GM18526 (cell line): ENCODE results near the gene SIAH1.

Experiments used
- POLR2A ChIP-seq: IDR thresholded peaks from 3 replicates; pipeline ENCODE4 v1.6.1; 2011; ENCODE audit not compliant: insufficient read length; ENCODE audit errors: extremely low read depth

Gene SIAH1

DNA sequence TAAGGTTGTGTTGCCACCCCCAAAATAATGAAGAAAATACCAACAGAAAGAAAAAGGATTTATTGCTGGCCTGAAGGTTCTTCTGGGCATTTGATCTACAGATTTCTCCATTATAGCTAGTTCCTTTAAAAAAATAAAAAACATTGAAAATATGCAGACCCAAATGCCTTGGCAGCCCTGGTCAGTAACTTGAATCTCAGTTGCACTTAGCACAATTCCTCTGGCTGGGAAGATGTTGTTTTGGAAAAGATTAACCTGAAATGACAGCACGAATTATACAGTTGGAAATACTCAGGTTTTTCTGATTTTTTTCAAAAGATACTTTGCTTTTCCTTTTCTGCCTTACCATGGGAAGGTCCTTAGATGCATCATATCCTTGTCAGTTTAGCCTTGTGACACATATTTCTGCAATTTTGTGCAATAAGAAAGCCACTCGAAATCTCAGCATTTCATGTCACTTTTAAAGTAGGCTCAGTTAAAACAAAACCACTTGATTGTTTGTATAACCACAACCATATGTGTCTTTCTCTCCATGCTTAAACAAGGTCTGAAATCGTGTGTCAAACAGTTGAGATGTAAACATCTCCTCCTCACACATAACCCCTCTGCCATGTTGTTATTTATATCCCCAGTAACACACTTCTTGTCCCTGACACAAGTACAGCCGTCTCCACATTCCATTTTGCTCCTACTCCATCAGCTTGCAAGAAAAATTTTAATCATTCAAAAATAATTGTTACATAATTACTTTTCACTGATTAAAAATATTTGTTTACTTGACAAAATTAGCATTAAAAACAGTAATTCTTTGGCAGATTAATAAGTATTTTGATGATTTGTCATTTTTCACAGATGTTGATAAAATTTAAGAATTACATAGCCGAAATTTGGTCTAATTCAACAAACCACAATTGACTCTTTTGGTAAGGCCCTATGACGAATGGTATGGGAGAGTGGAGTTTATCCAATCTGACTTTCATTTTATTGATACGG lies 61.1 kb downstream of the SIAH1 start:
- TF ChIP-seq POLR2A: no peak

DNA sequence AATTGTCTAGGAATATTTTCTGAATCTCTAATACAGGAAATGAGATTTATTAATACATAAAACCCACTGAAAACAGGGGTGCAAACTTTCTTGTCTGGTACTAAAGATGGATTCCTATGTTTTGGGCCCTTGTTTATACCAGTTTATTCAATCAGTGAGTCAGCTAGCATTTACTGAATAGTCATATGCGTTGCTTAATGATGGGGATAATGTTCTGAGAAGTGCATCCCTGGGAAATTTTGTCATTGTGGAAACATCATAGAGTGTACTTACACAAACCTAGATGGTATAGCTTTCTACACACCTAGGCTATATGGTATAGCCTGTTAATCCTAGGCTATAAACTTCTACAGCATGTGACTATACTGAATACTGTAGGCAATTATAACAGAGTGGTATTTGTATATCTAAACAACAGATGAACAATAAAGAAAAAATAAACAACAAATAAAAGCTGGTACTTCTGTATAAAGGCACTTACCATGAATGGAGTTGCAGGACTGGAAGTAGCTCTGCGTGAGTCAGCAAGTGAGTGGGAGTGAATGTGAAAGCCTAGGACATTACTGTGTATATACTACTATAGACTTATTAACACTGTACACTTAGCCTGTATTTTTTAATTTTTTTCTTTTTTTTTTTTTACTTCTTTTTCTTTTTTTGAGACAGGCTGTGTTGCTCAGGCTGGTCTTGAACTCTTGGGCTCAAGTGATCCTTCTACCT lies 63.7 kb downstream of the SIAH1 start:
- TF ChIP-seq POLR2A: no peak

DNA sequence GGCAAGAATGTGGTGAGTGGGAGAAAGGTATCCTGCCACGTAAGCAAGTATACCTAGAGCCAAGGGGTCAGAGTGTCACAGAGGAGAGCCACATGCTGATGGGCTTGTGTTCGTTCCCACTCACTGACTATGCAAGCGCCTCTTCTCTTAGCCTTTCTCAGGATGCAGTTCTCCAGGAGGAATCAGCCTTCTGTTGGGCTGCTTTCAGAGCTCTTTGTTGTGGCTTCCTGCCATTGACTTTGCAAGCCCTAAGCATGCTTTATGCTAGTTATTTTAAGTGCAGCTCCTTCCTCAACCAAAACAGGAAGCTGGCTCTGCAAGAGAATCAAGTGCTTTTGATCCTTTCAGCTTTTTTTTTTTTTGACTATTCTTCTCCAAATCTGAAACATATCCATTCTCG lies 66.6 kb downstream of the SIAH1 start:
- no peak for TF ChIP-seq POLR2A

DNA sequence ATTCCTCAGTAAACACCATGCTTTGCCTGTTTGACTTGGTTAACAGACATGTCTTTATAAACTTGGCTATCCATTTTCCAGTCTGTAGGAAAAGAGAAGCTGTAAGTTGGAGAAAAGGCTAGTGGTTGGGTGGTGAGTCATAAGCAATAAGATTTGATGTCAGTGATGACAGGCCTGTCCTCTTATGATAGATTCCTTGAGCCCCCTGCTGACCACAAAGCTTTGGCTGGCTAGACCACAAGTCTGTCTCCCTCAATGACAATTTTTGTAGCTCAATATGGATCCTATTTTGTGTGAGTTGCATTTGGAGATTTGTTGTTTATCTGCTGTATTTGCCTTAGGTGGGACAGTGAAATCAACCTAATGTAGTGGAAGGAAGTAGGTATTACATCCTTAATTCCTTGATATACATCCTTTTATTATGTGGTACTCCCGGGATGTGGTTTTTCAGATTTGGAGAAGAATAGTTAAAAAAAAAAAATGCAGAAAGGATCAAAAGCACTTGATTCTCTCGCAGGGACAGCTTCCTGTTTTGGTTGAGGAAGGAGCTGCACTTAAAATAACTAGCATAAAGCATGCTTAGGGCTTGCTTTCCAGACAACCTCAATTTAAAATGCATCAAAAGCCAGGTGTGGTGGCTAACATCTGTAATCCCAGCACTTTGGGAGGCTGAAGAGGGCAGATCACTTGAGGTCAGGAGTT lies 67.4 kb downstream of the SIAH1 start:
- no peak for TF ChIP-seq POLR2A

DNA sequence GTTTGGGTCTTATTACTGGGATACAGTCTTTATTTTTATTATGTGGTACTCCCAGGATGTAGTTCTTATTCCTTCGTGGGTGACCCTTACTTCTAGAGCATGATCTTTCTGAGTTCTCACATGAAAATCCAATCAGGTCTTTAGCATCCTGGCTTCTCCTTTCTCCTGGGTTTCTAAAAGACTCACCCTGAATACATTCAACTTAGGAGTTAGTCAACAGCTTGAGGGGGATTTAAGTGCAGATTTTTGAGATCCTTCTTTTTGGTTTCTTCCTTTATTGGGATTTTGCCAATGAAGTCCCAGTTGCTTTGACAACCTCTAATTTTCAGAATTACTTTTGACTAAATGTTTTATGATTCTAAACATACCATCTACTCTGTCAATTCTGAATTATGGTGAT lies 68.2 kb downstream of the SIAH1 start:
- TF ChIP-seq POLR2A: no peak

DNA sequence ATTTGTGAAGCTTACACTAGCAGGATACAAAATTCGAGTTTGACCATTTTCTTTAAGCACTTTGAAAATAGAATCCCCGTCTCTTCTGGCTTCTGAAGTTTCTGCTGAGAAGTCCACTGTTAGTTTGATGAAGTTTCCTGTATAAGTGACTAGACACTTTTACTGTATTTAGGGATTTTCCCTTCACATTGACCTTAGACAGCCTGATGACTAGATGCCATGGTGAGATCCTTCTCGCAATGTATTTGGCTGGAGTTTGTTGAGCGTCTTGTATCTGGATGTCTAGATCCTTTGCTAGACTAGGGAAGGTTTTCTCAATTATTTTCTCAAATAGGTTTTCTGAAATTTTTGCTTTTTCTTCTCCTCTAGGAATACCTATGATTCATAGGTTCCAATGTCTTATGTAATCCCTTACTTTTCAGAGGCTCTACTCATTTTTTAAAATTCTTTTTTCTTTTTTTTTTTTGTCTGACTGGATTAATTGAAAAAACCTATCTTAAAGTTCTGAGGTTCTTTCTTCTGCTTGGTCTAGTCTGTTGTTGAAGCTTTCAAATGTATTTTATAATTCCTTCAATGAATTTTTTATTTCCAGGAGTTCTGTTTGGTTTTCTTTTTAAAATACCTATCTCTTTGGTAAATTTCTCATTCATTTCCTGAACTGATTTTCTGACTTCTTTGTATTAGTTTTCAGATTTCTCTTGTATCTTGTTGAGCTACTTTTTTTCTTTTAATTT lies 74.1 kb downstream of the SIAH1 start:
- TF ChIP-seq POLR2A: no peak
